ENCODE measurements around the gene USP22.

The USP22 gene

DNA sequence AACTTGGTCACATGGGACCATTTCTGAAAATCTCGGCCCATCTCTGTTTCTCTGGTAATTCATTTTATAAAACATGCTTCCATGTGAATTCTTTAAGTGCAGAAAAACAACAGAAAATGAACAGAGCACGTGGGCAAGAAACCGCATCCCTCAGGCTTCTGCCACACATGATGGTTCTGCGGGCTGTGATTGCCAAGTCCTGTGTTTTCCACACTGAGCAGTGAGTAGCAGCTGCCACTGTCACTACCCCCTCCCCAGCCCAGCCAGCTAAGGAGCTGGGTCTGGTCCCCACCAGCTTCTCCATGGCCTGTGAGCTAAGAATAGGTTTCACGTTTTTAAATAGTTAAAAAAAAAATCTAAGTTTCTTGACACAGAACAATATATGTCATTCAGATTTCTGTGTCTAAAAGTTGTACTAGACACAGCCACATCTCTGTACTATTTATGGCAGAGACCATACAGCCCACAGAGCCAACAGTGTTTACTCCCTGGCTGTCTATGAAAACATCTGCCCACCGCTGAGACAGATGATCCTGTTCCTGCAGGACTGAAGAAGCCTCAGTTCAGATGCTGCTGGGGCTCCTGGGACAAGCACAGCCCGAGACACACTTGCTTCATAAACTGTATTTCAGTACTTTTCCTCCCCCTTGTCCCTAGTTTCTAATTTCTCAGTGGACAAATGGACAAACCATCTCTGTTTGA is 41.5 kb downstream of the USP22 start:
- no peak for DNase-seq (ENCODE audit: low read depth in 2 of 2)

DNA sequence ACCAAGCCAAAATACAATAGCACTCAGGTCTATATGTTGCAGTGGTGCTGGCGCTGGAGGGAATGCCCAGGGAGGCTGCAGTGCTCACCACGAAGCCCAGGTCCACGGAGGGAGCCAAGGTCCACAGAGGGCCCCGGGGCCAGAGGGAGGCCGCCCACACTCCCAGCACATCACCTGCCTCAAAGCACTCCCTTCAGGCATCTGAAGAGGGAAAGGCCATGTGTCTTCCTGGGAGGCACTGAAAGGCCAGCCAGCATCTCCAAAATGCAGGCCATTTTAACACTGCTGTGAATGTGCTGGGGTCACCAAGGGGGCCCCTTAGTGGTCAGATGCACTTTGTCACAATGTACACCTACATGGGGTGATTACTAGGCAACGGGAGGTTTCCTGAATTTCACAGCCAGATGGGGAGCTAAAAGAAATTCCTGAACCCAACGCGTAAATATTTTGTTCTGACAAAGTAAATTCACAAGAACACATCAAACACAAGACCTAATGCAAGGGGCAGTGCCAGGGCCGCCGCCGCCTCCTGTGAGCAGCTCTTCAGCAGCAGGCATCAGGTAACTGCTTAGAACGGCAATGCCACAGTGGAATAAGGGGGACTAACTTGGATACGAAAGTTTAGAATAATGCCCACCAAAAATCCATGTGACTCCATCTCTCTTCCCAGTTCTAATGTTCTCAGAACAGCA is 42.8 kb downstream of the USP22 start:
- no peak for DNase-seq (ENCODE audit: low read depth in 2 of 2)

DNA sequence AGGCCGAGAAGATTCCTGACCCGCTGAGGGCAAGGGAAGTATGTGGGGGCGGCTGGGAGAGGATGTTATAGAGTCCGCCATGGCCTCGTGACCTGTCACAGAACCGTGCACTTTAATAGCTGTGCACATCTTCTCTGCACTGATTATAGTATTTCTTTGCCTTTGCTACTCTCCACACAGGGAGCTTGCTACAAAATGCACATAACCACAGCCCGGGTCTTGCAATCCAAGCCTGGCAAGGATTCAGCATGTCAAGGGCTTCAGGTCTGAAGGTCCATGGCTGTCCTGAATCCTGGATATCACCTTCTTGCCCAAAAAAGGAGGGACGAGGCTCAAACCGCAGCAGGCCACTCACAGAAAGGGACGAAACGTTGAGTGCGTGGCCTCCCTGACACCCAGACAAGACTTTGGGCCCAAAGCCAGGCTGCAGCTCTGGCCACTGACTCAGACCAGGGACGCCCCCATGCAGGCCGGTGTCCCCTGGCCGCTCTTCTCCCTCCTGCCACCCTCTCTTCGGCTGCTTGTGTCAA is 43.7 kb downstream of the USP22 start:
- DNase-seq (ENCODE audit: low read depth in 2 of 2) = no peak

DNA sequence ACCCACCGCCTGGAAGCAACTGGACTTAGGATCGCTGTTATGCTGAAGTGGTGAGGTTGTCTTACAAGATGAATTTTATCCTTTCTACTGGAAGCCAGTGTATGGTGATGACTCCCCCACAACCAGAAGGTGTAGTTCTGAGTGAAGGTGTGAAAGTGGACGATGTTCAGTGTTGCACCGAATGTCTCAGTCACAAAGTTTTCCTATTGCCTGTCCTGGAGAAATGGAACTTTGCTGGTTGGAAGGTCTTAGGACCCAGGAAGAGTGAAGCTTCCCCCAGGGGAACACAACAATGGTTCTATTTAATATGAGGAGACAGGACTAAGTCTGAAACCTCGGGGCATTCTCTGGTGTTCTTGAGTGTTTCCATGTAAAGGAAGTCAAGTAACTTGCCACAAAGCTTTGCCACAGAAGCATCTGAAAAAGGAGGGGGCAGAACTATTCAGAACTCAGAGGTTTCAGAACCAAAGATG is 44.2 kb downstream of the USP22 start:
- no peak for DNase-seq (ENCODE audit: low read depth in 2 of 2)

DNA sequence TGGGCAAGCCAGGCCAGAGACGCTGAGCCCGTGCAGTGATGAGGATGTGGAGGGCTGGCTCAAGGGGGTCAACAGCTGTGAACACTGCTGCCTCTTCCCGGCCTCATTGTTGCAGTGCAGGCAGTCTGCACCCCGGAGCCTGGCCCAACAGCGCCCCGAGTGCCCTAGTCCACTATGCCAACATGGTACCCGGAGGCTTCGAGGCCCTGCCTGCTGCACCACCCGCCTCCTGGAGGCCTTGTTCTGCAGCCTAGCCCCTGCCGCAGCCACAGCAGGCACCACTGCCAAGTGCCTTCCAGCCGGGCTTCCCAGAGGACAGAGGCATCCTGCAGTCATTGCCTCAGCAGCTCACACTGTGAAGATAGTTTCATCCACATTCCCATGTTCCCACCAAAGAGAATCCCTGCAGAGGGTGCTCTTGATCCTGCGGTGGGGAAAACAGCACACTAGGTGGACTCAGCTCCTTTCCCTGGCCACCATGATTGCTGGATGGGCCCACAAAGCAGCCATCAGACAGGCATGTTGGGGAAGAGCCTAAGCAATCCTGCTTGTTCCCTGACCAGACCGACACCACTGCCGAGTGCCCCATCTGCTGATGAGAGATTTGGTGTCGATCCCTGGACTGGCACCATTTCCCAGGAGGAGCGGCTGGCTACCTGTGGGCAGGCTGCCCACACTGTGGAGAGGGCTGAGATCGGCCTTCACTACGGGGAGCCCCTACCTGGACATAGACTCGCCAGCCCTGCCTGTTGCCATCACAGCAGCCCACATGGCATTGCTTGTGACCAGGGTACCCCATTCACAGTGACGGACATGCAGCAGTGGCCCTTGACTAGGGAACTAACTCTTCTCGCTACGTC is 44.9 kb downstream of the USP22 start:
- DNase-seq (ENCODE audit: low read depth in 2 of 2) = no peak

DNA sequence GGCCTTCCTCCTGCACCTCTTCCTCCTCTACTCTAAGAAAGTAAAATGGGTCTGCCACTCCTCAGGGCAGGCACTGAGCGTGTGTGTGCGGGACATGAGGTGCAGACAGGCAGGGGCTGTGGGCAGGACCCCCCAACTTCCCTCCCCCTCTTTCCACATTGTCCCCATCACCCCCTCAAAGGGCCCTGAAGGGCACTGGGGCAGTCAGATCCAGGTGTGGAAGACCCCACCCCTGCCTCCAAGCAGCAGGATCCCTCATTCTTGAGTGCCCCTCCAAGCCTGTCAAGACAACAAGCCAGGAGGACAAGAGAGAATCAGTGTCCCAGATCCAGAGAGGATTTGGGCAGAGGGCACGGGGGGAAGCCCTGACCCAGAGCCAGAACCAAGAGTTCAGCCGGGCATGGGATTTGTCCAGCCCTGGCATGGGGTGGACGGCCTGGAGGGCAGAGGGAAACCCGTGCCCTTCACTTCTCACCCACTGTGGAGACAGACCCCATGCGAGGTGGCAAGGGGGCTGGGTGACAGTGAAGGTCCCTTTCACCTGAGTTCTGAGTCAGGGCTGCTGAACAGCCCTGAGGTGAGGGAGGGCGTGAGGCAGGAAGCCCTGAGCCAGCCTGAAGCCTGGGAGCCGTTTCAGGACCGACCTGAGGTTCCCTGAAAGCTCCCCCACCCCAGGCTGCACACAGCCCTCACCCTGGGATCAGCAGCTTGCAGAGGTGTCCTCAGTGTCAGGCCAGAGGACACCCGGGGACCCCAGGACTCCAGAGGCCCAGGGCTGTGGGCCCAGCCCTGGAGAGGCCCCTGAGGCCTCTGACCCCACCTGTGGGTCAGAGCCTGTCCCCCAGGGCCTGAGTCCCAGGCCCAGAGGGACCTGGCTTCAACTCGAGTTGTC is 45.8 kb downstream of the USP22 start:
- no peak for DNase-seq (ENCODE audit: low read depth in 2 of 2)

DNA sequence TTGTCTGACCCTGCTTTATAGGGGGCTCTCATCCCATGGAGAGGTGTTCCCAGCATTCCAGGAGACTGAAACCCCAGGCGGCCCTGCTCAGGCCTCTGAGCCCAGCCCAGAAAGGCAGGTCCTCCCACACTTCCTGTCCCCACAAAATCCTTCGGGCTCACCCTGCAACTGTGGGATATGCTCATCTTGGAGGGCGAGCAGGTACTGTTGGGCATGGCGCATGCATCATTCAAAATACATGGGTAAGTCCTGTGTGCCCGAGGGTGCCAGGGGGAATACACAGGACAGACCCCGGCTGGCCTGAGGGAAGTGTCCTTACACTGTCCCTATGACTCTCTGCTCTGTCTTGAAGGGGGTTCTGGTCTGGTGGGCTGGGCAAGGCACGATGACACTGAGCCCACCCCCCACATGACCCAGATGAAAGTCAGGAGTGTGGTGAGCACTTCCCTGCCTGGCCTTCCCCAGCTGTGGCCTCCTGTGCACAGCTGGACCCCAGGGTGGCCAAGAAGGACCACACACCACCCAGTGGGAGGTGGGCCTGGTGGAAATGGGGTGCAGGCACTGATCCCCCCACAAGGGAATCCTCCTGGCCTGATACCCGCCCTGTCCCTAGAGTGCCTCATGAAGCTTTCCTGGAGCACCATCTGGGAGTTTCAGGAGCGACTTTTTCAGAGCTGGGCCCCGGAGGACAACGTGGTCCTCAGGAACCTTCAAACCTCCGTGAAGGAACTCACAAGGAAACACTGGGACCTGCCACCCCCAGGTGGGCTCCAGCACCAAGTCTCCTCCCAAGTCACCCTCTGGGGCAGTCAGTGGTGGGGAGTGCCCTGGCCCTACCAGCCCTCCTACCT is 46.7 kb downstream of the USP22 start:
- no peak for DNase-seq (ENCODE audit: low read depth in 2 of 2)

DNA sequence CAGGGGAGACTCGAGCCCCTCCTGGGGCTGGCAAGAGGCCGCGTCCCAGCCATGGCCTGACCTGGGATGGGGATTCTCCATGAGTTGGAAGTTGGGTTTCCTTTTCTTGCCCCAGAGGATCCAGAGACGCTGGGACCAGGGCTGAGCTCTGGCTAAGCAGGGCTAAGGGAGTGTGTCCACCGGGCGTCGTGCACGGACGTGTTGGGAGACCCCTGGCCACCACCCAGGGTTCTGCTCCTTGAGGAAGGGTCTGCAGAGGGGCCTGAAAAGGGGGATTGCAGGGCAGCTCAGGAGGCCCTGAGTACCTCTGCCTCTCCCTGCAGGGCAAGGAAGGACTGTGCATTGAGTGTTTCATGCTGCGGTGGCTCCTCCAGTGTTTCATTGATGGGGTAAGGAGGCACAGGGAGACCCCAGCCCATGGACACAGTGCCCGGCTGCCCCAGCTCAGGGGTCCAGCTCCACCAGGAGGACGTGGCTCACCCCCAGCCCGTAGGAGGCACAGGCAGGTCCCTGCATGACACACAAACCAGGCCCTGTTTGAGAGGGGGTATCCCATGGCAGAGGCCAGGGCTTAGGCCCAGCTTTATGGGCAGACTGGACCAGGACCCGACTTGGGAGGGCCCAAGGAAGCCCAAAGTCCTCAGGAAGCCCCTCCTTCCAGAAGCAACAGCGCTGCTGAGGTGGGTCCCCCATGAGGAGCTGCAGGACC is 47.5 kb downstream of the USP22 start:
- DNase-seq (ENCODE audit: low read depth in 2 of 2) = no peak

DNA sequence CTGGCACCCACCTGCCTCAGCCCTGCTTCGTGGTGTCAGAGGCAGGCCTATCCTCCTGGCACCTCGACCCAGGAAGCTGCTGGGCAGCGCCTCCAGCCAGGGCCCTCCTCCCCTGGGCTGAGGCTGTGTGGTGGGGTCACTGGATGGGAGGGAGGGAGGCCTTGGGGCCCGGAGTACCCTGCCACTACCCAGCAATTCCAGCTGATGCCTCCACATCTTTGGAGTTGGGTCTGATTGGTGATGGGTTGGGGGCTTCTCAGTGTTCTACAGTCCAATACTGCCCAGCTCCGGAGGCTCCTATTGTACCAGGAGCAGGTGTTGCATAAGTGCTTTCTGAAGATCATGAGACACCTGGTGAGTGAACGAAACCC is 48.0 kb downstream of the USP22 start:
- DNase-seq (ENCODE audit: low read depth in 2 of 2) = no peak

DNA sequence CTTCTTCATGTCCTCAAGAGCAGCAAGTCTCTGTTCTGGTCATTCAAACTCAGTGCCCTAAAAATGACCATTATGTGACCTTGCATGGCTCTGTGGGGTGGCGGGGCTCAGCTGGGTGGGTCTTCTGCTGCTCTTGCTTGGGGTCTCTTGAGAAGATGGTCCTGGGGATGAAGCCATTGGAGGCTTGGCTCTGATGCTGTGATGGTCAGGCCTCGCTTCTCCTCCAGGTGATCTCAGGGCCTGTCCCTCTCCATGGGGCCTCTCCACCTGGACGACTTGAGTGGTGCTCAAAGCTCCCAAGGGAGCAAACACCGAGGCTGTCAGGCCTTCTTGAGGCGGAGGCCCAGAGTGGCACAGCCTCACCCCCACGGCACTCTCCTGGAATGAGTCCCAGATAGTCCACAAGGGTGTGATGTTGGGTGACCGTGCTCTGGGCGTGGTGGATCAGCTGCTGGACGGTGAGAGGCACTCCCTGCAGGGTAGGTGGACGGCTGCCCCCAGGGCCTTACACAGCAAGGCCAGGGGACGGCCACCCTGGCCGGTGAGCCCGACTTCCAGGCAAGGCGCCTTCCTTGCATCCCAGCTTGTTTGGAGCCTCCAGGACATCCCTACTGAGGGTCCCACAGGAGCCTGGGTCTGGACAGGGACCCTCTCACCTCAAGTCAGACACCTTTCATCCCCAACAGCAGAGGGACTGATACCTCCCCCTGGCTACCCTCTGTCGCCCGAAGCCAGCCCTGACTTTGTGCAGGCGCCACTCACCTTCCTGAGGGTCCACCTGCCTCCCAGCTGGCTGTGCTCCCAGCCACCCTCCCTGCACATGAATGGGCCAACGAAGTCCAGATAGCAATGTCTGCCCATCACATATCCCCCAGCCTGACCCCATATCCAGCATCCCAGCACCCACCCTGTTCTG is 48.7 kb downstream of the USP22 start:
- no peak for DNase-seq (ENCODE audit: low read depth in 2 of 2)

DNA sequence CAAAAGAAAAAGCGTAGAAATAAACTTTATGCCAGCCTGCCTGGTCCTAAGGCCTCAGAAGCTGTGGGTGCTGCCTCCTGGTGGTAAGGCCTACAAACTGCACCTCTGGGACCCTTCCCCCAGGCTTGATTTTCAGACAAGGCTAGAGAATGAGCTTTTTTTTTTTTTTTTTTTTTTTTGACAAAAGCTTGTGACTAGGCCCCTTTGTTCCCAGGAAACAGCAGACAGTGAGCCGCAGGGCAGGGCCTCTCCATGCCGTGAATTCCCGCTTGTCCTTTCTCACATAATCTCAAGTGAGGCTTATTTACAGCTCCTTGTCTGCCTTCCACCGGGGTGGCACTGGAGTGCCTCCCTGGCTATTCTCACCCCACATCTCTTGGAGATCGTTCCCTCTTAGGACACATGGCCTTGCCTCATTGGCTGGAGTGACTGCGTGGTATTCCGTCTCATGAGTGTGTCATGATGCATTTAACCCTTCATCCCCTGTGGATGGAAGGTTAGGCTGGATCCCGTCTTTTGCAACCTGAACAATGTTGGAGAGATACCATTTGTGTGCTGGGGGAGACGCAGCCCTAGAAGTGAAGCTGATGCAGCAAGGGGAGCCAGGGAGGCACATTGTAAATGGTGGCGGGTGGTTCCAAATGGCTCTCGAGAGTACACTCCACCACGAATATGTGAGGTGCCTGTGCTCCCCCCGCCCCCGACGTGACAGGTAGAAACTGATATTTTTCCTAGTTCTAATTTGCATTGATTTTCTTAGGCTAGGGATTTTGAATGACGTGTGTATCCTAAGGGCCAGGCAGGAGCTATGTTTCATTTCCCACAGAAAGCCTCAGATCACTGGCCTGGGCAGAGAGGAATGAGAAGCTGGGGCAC is 49.6 kb downstream of the USP22 start:
- peak; percentile 36 to 38 for DNase-seq (ENCODE audit: low read depth in 2 of 2)

DNA sequence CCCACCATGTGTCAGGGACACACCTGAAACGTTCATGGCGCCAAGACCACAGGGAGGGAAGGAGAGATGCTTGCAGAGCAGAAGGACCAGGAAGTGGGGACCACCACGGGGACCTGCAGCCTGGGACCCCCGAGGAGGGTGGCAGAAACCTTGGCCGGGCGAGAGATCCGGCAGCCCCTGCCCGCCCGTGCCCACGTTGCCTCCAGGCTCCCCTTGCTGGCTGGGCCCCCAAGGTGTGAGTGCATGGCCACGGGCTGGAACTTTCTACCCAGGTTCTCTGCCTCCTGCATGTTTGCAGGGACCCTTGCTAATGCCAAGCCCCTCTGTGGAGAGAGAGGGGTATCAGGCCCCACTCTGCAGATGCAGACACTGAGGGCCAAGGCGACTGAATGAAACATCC is 50.4 kb downstream of the USP22 start:
- no peak for DNase-seq (ENCODE audit: low read depth in 2 of 2)

DNA sequence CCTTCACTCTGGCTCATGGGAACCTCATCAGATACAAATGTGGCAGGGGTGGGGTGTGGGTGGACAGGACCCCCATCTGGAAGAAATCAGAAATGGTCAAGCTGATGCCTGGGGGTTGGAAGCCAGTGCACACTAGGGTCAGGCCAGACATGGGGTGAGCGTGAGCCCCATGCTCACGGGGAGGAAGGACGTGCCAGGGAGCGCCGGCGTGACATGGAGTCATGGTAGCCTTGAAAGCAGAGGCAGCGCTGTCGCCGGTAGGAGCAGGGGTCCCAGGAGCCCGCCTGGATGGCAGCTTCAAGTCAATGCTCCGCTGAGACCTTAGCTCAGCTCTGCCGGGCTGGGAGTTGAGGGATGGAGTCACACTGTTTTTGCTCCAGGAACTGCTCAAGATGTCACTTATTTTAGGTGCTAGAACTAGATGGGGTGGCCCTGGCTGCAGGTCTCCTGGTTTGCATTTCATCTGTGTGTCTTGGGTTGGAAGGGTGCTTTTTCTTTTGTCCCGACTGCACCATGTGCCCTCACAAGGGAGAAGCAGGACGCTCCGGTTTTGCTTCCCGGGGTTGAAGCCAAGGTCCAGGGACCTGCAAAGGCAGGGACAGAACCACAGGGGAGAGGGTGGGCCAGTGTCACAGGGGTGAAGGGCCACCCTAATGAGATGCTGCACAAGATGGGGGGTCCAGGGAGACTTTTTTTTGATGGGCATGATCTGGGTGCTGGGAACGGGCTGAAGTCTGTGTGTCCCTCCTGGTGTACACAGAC is 51.4 kb downstream of the USP22 start:
- no peak for DNase-seq (ENCODE audit: low read depth in 2 of 2)

DNA sequence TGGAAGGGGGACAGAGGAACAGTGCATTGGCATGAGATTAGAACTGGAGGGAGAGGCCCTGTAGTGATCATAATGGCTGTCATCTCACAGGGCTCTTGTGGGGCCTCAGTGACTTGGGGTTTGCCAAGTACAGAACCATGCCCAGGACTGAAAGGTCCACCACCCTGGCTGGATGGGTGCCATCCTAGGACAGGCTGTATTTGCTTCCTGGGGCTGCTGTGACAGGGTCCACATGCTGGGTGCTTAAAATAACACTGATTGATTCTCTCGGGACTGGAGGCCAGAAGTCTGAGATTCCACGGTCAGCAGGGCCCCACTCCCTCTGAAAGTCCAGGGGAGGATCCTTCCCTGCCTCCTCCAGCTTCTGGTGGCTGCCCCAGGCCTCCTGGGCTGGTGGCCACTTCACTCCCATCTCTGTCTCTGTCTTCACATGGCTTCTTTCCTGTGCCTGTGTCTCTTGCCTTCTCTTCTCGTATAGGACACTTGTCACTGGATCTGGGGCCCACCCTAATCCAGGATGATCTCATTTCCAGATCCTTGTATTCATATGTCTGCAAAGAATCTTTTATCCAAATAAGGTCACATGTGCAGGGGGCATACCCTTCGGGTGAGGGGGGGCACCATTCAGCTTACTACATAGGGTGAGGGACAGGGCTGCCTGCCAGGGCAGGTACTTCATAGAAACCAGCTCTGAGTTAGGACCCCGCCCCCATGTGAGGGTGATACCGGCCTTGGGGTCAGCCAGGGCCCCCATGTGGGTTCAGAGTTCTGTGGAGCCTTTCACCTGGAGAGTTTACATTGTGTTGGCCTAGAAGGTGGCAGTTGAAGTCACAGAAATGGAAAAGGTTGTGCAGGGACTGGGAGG is 52.6 kb downstream of the USP22 start:
- no peak for DNase-seq (ENCODE audit: low read depth in 2 of 2)

DNA sequence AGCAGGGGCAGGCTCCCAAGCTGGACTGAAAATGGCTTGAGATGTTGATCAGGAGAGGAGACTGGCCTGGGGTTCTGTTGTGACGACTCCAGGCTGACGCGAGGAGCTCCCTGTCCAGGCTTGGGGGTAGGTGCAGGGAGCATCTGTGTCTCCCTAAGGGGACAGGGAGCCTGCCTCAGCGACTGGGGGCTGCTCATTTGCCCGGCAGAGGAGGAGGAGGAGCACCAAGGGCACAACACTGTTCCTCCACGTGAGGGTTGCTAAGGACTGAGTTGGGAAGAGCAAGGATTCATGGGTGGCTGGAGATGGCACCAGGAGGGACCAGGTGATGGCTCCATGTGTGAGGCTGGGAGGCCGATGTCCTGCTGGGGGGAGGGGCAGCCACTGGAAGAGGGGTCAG is 53.3 kb downstream of the USP22 start:
- DNase-seq (ENCODE audit: low read depth in 2 of 2) = no peak

DNA sequence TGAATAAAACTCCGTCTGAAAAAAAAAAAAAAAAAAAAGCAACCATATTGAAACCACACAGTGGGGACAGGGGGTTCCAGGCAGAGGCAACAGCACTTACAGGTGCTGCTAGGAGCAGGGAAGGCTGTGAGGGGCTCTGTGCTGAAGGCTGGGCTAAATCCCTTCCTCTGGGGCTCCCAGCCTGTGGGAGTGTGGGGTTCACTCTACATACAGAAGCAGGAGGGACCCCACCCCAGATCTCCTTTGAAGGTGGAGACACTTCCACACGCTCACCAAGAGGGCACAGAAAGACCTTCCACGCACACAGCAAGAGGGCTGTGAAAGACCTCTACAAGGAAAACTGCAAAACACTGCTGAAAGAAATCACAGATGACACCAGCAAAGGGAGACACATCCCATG is 53.9 kb downstream of the USP22 start:
- no peak for DNase-seq (ENCODE audit: low read depth in 2 of 2)
